Gastrocnemius medialis (tissue), 4 donors: ENCODE results near the gene OTX2. TPM values are rescaled to one million over a fixed set of nuclear protein-coding genes. Genes with fewer than 3 reads are reported as not detected.

ENCODE experiments used
- ATAC-seq, 2 donors: fragments of 150-250 bp; one replicate each; pipeline ENCODE4 v1.9.1; 2016
- DNase-seq, 2 donors: peaks; one replicate each; pipeline ENCODE4 v3.0.0-alpha.2; 2019
- H3K27ac ChIP-seq, 4 donors: fragments of 200-600 bp; sonication (generic); 1 replicate in 1 of 4; 2 replicates in 3 of 4; pipeline ENCODE4 v1.5.1; 2016 to 2018; ENCODE audit warnings: mild to moderate bottlenecking in 2 of 4, moderate library complexity in 1 of 4
- H3K27me3 ChIP-seq, 3 donors: fragments of 200-600 bp; sonication (generic) in 2 of 3; 1 replicate in 1 of 3; 2 replicates in 2 of 3; pipeline versions ENCODE4 v1.5.1 to v1.6.0; 2016 to 2019; ENCODE audit warnings: mild to moderate bottlenecking in 1 of 3, moderate library complexity in 1 of 3
- H3K36me3 ChIP-seq, 2 donors: fragments of 200-600 bp; sonication (generic) in 1 of 2; one replicate each; pipeline ENCODE4 v1.5.1; 2017 to 2018
- H3K4me1 ChIP-seq, 2 donors: fragments of 200-600 bp; sonication (generic) in 1 of 2; one replicate each; pipeline ENCODE4 v1.5.1; 2016 to 2017; ENCODE audit warnings: mild to moderate bottlenecking in 2 of 2
- H3K4me3 ChIP-seq, 4 donors: fragments of 200-600 bp; sonication (generic) in 3 of 4; 1 replicate in 1 of 4; 2 replicates in 3 of 4; pipeline ENCODE4 v1.5.1; 2016 to 2019; ENCODE audit warnings: mild to moderate bottlenecking in 2 of 4
- H3K9me3 ChIP-seq, 3 donors: fragments of 200-600 bp; sonication (generic) in 2 of 3; 1 replicate in 1 of 3; 2 replicates in 2 of 3; pipeline ENCODE4 v1.5.1; 2016 to 2019
- POLR2A ChIP-seq, 2 donors: fragments of 450-650 bp; IDR thresholded peaks; one replicate each; pipeline ENCODE4 v1.6.1; 2017; ENCODE audit warnings: antibody characterized with exemption in 2 of 2, mild to moderate bottlenecking in 2 of 2, moderate library complexity in 2 of 2
- in situ Hi-C, 4 donors: fragments of 200-750 bp; cut with MboI; loops; one replicate each; pipeline versions ENCODE4 v1.15.0 to v1.8.0; 2017; ENCODE audit warnings: low sequenced_read_pairs in 4 of 4
- intact Hi-C: fragments of 100-400 bp; cut with DNase I; formaldehyde crosslinking; loops from one replicate; pipeline ENCODE4 v1.15.1; 2023; ENCODE audit warnings: low total_unique reads
- total RNA-seq, 4 donors: library from RNA; depleted of rRNA; stranded (reverse); fragments of >200 nt; gene quantifications; one replicate each; pipeline versions ENCODE4 v1.1.0 to v1.2.3, GENCODE V29; 2016
- TF ChIP-seq, protein P1 (sequence below), 5 experiments: fragments of 450-650 bp in 3 of 5; fragments of 200-600 bp in 2 of 5; sonication (generic) in 2 of 5; IDR thresholded peaks in 4 of 5; conservative IDR thresholded peaks in 1 of 5; 1 replicate in 4 of 5; 2 replicates in 1 of 5; pipeline ENCODE4 v1.5.1; 2016 to 2019; ENCODE audit warnings: antibody characterized with exemption in 5 of 5, mild to moderate bottlenecking in 3 of 5, moderate library complexity in 3 of 5

The OTX2 gene
- total RNA-seq, 4 donors from 2014 or later = not detected

DNA sequence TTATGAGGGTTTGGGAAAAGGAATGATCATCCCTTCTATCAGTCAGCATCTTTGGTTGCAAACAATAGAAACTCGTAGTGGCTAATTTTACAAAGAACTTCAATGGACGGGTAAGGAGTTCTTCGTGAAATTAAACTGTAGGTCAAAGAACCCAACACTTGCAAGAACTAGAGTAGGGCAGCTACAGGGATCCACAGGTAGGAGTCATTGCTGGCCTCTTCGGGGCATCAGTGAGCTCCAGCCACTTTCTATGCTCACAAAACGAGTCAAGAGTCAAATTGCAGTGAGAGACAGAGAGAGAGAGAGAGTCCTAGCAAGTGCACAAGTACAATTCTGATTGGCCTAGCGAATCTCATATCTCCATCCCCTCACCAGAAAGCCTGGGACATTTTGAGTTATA is 29.9 kb upstream of the OTX2 start:
- intact Hi-C loops (no loop called here), in situ Hi-C loops (no loop called here)
- H3K36me3 ChIP-seq = no peaks in the 10 kb centered on the region
- no peak for ATAC-seq
- no peaks in the 10 kb centered on the region for H3K4me1 ChIP-seq
- peaks cover 0 to 4% (median 3%) of the 10 kb centered on the region in 3 donors for H3K27me3 ChIP-seq
- H3K4me3 ChIP-seq = no peak overlapping the region
- no peak for DNase-seq
- no peaks in the 10 kb centered on the region for H3K9me3 ChIP-seq
- no peak overlapping the region for H3K27ac ChIP-seq
- no peak for TF ChIP-seq POLR2A (IDR thresholded peaks at IDR 0.05)
- TF ChIP-seq, protein P1, sequence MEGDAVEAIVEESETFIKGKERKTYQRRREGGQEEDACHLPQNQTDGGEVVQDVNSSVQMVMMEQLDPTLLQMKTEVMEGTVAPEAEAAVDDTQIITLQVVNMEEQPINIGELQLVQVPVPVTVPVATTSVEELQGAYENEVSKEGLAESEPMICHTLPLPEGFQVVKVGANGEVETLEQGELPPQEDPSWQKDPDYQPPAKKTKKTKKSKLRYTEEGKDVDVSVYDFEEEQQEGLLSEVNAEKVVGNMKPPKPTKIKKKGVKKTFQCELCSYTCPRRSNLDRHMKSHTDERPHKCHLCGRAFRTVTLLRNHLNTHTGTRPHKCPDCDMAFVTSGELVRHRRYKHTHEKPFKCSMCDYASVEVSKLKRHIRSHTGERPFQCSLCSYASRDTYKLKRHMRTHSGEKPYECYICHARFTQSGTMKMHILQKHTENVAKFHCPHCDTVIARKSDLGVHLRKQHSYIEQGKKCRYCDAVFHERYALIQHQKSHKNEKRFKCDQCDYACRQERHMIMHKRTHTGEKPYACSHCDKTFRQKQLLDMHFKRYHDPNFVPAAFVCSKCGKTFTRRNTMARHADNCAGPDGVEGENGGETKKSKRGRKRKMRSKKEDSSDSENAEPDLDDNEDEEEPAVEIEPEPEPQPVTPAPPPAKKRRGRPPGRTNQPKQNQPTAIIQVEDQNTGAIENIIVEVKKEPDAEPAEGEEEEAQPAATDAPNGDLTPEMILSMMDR (IDR thresholded peaks at IDR 0.05 in 4 of 5, conservative IDR thresholded peaks at IDR 0.05 in 1 of 5) = no peak

DNA sequence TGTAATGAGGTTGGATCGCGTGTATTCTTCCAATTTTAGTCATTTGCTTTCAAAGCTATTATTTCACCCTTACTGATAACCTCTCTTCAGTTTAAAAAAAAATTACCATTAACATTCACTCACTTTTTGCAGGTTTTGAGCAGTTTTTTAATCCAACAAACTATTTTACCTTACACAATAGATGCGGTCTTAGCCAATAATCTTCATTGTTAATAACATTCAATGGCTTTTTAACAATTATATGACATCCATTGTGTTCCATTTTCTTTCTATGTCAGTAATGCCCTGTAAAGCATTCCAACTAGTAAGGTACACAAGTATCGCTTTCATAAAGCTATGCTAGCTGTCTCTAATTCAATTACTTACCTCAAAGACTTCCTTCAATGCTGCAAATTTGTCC is 18.9 kb upstream of the OTX2 start:
- TF ChIP-seq, protein P1 (IDR thresholded peaks at IDR 0.05 in 4 of 5, conservative IDR thresholded peaks at IDR 0.05 in 1 of 5) = no peak
- TF ChIP-seq POLR2A (IDR thresholded peaks at IDR 0.05) = no peak
- ATAC-seq (no peak), DNase-seq (no peak)
- Histone ChIP-seq H3K9me3 (no peaks in the 10 kb centered on the region), H3K27ac (no peak overlapping the region), H3K36me3 (no peaks in the 10 kb centered on the region), H3K27me3 (no peaks in the 10 kb centered on the region), H3K4me1 (no peaks in the 10 kb centered on the region), H3K4me3 (no peak overlapping the region)
- in situ Hi-C loops (no loop called here), intact Hi-C loops (no loop called here)

DNA sequence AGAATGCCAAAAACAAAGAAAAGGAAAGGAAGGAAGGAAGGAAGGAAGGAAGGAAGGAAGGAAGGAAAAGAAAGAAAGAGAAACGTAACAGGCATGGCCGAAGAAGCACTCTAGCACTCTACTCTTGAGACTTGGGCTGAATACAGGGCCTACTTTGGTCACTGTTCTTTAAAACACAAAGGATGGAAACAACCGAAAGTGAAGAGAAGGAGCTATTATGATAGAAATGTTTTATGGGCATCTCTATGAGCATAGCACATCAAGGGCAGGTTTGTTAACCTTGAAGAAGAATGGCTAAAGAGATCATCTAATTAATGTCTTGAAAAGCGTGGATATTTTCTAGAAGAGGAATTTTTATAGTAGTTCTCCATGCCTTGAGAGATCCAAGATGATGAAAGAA is 15.9 kb upstream of the OTX2 start:
- no peak for ATAC-seq
- in situ Hi-C loops = no loop called here
- TF ChIP-seq, protein P1 (IDR thresholded peaks at IDR 0.05 in 4 of 5, conservative IDR thresholded peaks at IDR 0.05 in 1 of 5) = no peak
- no peak for TF ChIP-seq POLR2A (IDR thresholded peaks at IDR 0.05)

DNA sequence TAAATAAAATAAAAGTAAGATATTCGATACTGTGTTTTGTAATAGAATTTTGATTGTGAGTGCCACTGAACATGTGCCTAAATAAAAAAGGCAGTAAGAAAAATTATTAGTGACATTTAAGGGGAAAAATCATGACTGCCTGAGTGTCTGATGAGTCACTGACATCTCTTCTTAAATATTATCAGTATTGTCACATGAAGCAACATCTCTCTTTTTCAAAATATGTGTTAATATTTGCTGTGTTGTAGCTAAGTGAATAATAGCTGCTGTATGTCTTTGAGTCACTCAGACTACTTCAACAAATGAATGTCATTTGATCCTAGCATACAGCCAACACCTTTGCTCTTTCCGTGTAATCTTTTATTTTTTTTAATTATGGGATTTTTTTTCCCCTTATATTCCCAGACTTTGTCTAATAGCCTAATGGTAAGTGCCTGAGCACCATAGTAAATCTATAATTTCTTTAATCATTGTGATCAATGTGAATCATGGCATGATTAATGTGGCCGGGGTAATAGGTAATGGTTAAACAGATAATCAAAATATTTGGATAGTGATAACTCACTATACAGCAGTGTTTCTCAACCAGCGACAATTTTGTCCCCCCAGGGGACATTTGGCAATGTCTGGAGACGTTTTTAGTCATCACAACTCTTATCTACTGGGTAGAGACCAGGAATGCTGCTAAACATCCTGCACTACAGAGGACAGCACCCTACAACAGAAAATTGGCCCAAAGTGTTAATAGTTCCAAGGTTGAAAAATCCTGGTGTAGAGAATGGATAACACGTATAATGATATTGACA is 11.7 kb upstream of the OTX2 start:
- TF ChIP-seq, protein P1 (IDR thresholded peaks at IDR 0.05 in 4 of 5, conservative IDR thresholded peaks at IDR 0.05 in 1 of 5) = no peak
- no peak for TF ChIP-seq POLR2A (IDR thresholded peaks at IDR 0.05)
- Histone ChIP-seq H3K27ac (no peak overlapping the region), H3K27me3 (peaks cover 28 to 49% (median 36%) of the 10 kb centered on the region in 3 donors), H3K36me3 (no peaks in the 10 kb centered on the region), H3K4me3 (no peak overlapping the region), H3K9me3 (no peaks in the 10 kb centered on the region), H3K4me1 (no peaks in the 10 kb centered on the region)
- ATAC-seq (no peak), DNase-seq (no peak)
- in situ Hi-C loops (no loop called here), intact Hi-C loops (no loop called here)

More for the DNA sequence above, 15.9 kb upstream of the OTX2 start:
- Histone ChIP-seq H3K4me1 (no peaks in the 10 kb centered on the region), H3K9me3 (no peaks in the 10 kb centered on the region), H3K36me3 (no peaks in the 10 kb centered on the region), H3K27ac (no peak overlapping the region), H3K27me3 (peaks cover 4 to 15% (median 5%) of the 10 kb centered on the region in 3 donors), H3K4me3 (no peak overlapping the region)
- no peak for DNase-seq
- intact Hi-C loops = no loop called here
